ENCODE results near the gene PARD3B. TPM values are rescaled to one million over a fixed set of nuclear protein-coding genes. Genes with fewer than 3 reads are reported as not detected.

Gene PARD3B
- total and polyA plus RNA-seq, 2 experiments from 2014 or later, result 3.5 to 4.4 TPM

DNA sequence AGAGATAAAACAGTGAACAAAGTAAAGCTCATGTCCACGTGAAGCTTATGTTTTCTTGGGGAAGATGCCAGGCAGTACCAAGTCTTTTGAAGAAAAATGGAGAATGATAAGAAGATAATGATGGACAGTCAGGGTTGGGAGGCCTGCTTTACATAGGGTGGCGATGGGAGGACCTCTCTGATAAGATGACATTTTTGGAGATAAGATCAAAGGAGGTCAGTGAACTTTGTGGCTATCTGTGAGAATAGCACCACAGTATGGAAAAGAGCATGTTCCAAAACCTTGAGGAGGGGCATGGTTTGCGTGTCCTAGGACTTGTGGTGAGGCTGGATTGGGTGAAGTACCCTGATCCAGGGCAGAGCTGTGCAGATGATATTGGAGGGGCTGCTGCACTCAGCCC is 675.3 kb downstream of the PARD3B start:
- H3K4me1 ChIP-seq (ENCODE audit: insufficient read depth), result no peaks in the 10 kb centered on the region
- H3K27ac ChIP-seq (ENCODE audit: low read depth), result no peak overlapping the region
- no peak overlapping the region for H3K27ac Mint-ChIP-seq
- no peak overlapping the region for H3K4me3 ChIP-seq
- no peak overlapping the region for H3K4me2 ChIP-seq
- H3K4me1 Mint-ChIP-seq, result no peaks in the 10 kb centered on the region
- TF ChIP-seq, protein P1, sequence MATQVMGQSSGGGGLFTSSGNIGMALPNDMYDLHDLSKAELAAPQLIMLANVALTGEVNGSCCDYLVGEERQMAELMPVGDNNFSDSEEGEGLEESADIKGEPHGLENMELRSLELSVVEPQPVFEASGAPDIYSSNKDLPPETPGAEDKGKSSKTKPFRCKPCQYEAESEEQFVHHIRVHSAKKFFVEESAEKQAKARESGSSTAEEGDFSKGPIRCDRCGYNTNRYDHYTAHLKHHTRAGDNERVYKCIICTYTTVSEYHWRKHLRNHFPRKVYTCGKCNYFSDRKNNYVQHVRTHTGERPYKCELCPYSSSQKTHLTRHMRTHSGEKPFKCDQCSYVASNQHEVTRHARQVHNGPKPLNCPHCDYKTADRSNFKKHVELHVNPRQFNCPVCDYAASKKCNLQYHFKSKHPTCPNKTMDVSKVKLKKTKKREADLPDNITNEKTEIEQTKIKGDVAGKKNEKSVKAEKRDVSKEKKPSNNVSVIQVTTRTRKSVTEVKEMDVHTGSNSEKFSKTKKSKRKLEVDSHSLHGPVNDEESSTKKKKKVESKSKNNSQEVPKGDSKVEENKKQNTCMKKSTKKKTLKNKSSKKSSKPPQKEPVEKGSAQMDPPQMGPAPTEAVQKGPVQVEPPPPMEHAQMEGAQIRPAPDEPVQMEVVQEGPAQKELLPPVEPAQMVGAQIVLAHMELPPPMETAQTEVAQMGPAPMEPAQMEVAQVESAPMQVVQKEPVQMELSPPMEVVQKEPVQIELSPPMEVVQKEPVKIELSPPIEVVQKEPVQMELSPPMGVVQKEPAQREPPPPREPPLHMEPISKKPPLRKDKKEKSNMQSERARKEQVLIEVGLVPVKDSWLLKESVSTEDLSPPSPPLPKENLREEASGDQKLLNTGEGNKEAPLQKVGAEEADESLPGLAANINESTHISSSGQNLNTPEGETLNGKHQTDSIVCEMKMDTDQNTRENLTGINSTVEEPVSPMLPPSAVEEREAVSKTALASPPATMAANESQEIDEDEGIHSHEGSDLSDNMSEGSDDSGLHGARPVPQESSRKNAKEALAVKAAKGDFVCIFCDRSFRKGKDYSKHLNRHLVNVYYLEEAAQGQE (IDR thresholded peaks at IDR 0.05; ENCODE audit: unreplicated experiment), result no peak
- no peak for TF ChIP-seq EZH2 (IDR thresholded peaks at IDR 0.05; ENCODE audit: low read depth, unreplicated experiment)
- no peak for TF ChIP-seq ZNF114 (CRISPR knock-in tag; IDR thresholded peaks at IDR 0.05)
- TF ChIP-seq, protein P2, sequence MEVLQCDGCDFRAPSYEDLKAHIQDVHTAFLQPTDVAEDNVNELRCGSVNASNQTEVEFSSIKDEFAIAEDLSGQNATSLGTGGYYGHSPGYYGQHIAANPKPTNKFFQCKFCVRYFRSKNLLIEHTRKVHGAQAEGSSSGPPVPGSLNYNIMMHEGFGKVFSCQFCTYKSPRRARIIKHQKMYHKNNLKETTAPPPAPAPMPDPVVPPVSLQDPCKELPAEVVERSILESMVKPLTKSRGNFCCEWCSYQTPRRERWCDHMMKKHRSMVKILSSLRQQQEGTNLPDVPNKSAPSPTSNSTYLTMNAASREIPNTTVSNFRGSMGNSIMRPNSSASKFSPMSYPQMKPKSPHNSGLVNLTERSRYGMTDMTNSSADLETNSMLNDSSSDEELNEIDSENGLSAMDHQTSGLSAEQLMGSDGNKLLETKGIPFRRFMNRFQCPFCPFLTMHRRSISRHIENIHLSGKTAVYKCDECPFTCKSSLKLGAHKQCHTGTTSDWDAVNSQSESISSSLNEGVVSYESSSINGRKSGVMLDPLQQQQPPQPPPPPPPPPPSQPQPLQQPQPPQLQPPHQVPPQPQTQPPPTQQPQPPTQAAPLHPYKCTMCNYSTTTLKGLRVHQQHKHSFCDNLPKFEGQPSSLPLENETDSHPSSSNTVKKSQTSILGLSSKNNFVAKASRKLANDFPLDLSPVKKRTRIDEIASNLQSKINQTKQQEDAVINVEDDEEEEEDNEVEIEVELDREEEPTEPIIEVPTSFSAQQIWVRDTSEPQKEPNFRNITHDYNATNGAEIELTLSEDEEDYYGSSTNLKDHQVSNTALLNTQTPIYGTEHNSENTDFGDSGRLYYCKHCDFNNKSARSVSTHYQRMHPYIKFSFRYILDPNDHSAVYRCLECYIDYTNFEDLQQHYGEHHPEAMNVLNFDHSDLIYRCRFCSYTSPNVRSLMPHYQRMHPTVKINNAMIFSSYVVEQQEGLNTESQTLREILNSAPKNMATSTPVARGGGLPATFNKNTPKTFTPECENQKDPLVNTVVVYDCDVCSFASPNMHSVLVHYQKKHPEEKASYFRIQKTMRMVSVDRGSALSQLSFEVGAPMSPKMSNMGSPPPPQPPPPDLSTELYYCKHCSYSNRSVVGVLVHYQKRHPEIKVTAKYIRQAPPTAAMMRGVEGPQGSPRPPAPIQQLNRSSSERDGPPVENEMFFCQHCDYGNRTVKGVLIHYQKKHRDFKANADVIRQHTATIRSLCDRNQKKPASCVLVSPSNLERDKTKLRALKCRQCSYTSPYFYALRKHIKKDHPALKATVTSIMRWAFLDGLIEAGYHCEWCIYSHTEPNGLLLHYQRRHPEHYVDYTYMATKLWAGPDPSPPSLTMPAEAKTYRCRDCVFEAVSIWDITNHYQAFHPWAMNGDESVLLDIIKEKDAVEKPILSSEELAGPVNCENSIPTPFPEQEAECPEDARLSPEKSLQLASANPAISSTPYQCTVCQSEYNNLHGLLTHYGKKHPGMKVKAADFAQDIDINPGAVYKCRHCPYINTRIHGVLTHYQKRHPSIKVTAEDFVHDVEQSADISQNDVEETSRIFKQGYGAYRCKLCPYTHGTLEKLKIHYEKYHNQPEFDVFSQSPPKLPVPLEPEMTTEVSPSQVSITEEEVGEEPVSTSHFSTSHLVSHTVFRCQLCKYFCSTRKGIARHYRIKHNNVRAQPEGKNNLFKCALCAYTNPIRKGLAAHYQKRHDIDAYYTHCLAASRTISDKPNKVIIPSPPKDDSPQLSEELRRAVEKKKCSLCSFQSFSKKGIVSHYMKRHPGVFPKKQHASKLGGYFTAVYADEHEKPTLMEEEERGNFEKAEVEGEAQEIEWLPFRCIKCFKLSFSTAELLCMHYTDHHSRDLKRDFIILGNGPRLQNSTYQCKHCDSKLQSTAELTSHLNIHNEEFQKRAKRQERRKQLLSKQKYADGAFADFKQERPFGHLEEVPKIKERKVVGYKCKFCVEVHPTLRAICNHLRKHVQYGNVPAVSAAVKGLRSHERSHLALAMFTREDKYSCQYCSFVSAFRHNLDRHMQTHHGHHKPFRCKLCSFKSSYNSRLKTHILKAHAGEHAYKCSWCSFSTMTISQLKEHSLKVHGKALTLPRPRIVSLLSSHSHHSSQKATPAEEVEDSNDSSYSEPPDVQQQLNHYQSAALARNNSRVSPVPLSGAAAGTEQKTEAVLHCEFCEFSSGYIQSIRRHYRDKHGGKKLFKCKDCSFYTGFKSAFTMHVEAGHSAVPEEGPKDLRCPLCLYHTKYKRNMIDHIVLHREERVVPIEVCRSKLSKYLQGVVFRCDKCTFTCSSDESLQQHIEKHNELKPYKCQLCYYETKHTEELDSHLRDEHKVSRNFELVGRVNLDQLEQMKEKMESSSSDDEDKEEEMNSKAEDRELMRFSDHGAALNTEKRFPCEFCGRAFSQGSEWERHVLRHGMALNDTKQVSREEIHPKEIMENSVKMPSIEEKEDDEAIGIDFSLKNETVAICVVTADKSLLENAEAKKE (CRISPR knock-in tag; IDR thresholded peaks at IDR 0.05), result no peak
- no peak for TF ChIP-seq POLR2AphosphoS5 (IDR thresholded peaks at IDR 0.05; ENCODE audit: low read depth)
- no peak for TF ChIP-seq STAT1 (IDR thresholded peaks at IDR 0.05; ENCODE audit: unreplicated experiment)
- TF ChIP-seq, protein P3, sequence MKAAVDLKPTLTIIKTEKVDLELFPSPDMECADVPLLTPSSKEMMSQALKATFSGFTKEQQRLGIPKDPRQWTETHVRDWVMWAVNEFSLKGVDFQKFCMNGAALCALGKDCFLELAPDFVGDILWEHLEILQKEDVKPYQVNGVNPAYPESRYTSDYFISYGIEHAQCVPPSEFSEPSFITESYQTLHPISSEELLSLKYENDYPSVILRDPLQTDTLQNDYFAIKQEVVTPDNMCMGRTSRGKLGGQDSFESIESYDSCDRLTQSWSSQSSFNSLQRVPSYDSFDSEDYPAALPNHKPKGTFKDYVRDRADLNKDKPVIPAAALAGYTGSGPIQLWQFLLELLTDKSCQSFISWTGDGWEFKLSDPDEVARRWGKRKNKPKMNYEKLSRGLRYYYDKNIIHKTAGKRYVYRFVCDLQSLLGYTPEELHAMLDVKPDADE (IDR thresholded peaks at IDR 0.05), result no peak
- no peak for TF ChIP-seq CREB1 (CRISPR knock-in tag; IDR thresholded peaks at IDR 0.05; ENCODE audit: low read depth)
- TF ChIP-seq EZH2phosphoT487 (IDR thresholded peaks at IDR 0.05; ENCODE audit: unreplicated experiment), result no peak
- no peak for TF ChIP-seq NANOG (IDR thresholded peaks at IDR 0.05; ENCODE audit: borderline replicate concordance)
- no peak for TF ChIP-seq JUNB (IDR thresholded peaks at IDR 0.05; ENCODE audit: unreplicated experiment)
- TF ChIP-seq, protein P4, sequence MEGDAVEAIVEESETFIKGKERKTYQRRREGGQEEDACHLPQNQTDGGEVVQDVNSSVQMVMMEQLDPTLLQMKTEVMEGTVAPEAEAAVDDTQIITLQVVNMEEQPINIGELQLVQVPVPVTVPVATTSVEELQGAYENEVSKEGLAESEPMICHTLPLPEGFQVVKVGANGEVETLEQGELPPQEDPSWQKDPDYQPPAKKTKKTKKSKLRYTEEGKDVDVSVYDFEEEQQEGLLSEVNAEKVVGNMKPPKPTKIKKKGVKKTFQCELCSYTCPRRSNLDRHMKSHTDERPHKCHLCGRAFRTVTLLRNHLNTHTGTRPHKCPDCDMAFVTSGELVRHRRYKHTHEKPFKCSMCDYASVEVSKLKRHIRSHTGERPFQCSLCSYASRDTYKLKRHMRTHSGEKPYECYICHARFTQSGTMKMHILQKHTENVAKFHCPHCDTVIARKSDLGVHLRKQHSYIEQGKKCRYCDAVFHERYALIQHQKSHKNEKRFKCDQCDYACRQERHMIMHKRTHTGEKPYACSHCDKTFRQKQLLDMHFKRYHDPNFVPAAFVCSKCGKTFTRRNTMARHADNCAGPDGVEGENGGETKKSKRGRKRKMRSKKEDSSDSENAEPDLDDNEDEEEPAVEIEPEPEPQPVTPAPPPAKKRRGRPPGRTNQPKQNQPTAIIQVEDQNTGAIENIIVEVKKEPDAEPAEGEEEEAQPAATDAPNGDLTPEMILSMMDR (conservative IDR thresholded peaks at IDR 0.05; ENCODE audit: low read depth in 2 of 2), result no peak
- TF ChIP-seq ZNF331 (CRISPR knock-in tag; IDR thresholded peaks at IDR 0.05; ENCODE audit: low read depth), result no peak
- H3K79me2 ChIP-seq (replicated peaks; ENCODE audit: insufficient read depth), result no peaks in the 10 kb centered on the region
- peaks cover 6% of the 10 kb centered on the region for H3K36me3 Mint-ChIP-seq (ENCODE audit: low read depth)
- H3K9me3 Mint-ChIP-seq, result peaks cover 6% of the 10 kb centered on the region; the same call in 1 of the 3 replicates
- DNase-seq (ENCODE audit: low spot score) (no peak), ATAC-seq (no peak)
- H3K27me3 ChIP-seq (ENCODE audit: insufficient read depth), result no peaks in the 10 kb centered on the region
- H3K27me3 Mint-ChIP-seq (ENCODE audit: insufficient read depth, low read depth, poor library complexity), result peaks cover 4% of the 10 kb centered on the region
- H3K9me2 ChIP-seq (ENCODE audit: insufficient read depth), result 0 out of 2 replicates have a peak, but pooled peaks cover 6% of the 10 kb centered on the region
- H3K36me3 ChIP-seq (ENCODE audit: insufficient read depth), result no peaks in the 10 kb centered on the region
- no peaks in the 10 kb centered on the region for H4K20me1 ChIP-seq (replicated peaks; ENCODE audit: insufficient read depth)
- no peak overlapping the region for H3K4me3 Mint-ChIP-seq
- no peak overlapping the region for H2AFZ ChIP-seq
- H3F3A ChIP-seq (replicated peaks; ENCODE audit: low read depth), result no peaks in the 10 kb centered on the region
